Measurements from ENCODE around the gene SLN.

Gene SLN

GRCh38 chr11:107719073-107719472, 7.2 kb upstream of the SLN start:
- no peak for DNase-seq

GRCh38 chr11:107716884-107717532, 5.2 kb upstream of the SLN start:
- DNase-seq: no peak

- DNase-seq: no peak
Measured at GRCh38 chr11:107713009-107713408, 1.2 kb upstream of the SLN start.

- DNase-seq: no peak
Measured at GRCh38 chr11:107710301-107710700, 1.6 kb downstream of the SLN start.

GRCh38 chr11:107708792-107709191, 3.1 kb downstream of the SLN start:
- DNase-seq: no peak

- no peak for DNase-seq
Measured at GRCh38 chr11:107707807-107708206, 4.0 kb downstream of the SLN start.

GRCh38 chr11:107707215-107707671, 4.6 kb downstream of the SLN start:
- DNase-seq: no peak

GRCh38 chr11:107706531-107706930, 5.3 kb downstream of the SLN start:
- DNase-seq: no peak

GRCh38 chr11:107705027-107705426, 6.8 kb downstream of the SLN start:
- DNase-seq: no peak

- no peak for DNase-seq
Measured at GRCh38 chr11:107704451-107704850, 7.4 kb downstream of the SLN start.

- no peak for DNase-seq
Measured at GRCh38 chr11:107702723-107703122, 9.1 kb downstream of the SLN start.

- DNase-seq: no peak
Measured at GRCh38 chr11:107702109-107702660, 9.7 kb downstream of the SLN start.

GRCh38 chr11:107699371-107700285, 12.2 kb downstream of the SLN start:
- no peak for DNase-seq

- DNase-seq: no peak
Measured at GRCh38 chr11:107697291-107697690, 14.6 kb downstream of the SLN start.

- DNase-seq: no peak
Measured at GRCh38 chr11:107696140-107696539, 15.7 kb downstream of the SLN start.

GRCh38 chr11:107695446-107695845, 16.4 kb downstream of the SLN start:
- DNase-seq: no peak

- DNase-seq: no peak
Measured at GRCh38 chr11:107691000-107691750, 20.7 kb downstream of the SLN start.

GRCh38 chr11:107689317-107690202, 22.3 kb downstream of the SLN start:
- DNase-seq: peak; percentile 74

GRCh38 chr11:107688322-107688918, 23.4 kb downstream of the SLN start:
- DNase-seq: no peak

GRCh38 chr11:107683807-107684206, 28.0 kb downstream of the SLN start:
- no peak for DNase-seq

- DNase-seq: no peak
Measured at GRCh38 chr11:107683061-107683460, 28.8 kb downstream of the SLN start.

- DNase-seq: no peak
Measured at GRCh38 chr11:107682572-107682971, 29.3 kb downstream of the SLN start.

Data from left hindlimb (tissue), 1 donor.